DOHH2 (cell line): ENCODE data around the gene PDE4B.

ENCODE experiments used
- CTCF ChIP-seq: fragments of 200-600 bp; sonication (generic); IDR thresholded peaks from one replicate; pipeline ENCODE4 v1.5.1; 2014; ENCODE audit warnings: antibody characterized with exemption, mild to moderate bottlenecking, low read depth, low read length; ENCODE audit not compliant: poor library complexity, severe bottlenecking
- EZH2phosphoT487 ChIP-seq: fragments of 200-600 bp; sonication (generic); IDR thresholded peaks from 2 replicates; pipeline ENCODE4 v1.6.1; 2017; ENCODE audit warnings: borderline replicate concordance, mild to moderate bottlenecking, antibody characterized with exemption, low read length, moderate library complexity, mixed read lengths

GRCh38 chr1:66269222-66269621 lies 476.5 kb downstream of the PDE4B start:
- no peak for TF ChIP-seq CTCF
- no peak for TF ChIP-seq EZH2phosphoT487
